ENCODE results near the gene AHCTF1.

GRCh38 chr1:246801241-246802020 lies 130.3 kb downstream of the AHCTF1 start:
- no peak for TF ChIP-seq CTCF (IDR thresholded peaks at IDR 0.05; ENCODE audit: low read depth, low read length, missing input control)
- TF ChIP-seq RAD21 (IDR thresholded peaks at IDR 0.05) = no peak
- no peak for TF ChIP-seq MAX (IDR thresholded peaks at IDR 0.05)
- no peak for TF ChIP-seq ZBTB33 (IDR thresholded peaks at IDR 0.05)
- no peak for TF ChIP-seq TAF1 (conservative IDR thresholded peaks at IDR 0.05)
- no peak for TF ChIP-seq EGR1 (IDR thresholded peaks at IDR 0.05; ENCODE audit: low read depth in 2 of 2)
- no peak for TF ChIP-seq REST (IDR thresholded peaks at IDR 0.05)
- TF ChIP-seq GABPA (IDR thresholded peaks at IDR 0.05 in 1 of 2, conservative IDR thresholded peaks at IDR 0.05 in 1 of 2) = no peak
- peak; percentile 16 for TF ChIP-seq SP1 (IDR thresholded peaks at IDR 0.05)
- TF ChIP-seq ATF3 (IDR thresholded peaks at IDR 0.05) = no peak
- no peak for TF ChIP-seq YY1 (IDR thresholded peaks at IDR 0.05)
- no peak for TF ChIP-seq JUND (IDR thresholded peaks at IDR 0.05)
